Mesenteric fat pad (tissue), 1 donor: Measurements from ENCODE around the gene SEMA4D. TPM values are rescaled to one million over a fixed set of nuclear protein-coding genes. Genes with fewer than 3 reads are reported as not detected.

Experiments
- DNase-seq: peaks from one replicate; pipeline ENCODE4 v3.0.0-alpha.2; 2020; ENCODE audit warnings: low spot score
- total RNA-seq: library from RNA; stranded (reverse); fragmentation: NEBNext Ultra II Directional; extraction: Animal tissue kit (Norgen Biotek cat#: 25700); gene quantifications from one replicate; pipeline ENCODE4 v1.2.1, GENCODE V29; 2021
- donor health status: DM: yes; HTN: yes; CAD: no.

Gene SEMA4D
- total RNA-seq, 1 donor from 2014 or later, result 16.9 TPM

DNA sequence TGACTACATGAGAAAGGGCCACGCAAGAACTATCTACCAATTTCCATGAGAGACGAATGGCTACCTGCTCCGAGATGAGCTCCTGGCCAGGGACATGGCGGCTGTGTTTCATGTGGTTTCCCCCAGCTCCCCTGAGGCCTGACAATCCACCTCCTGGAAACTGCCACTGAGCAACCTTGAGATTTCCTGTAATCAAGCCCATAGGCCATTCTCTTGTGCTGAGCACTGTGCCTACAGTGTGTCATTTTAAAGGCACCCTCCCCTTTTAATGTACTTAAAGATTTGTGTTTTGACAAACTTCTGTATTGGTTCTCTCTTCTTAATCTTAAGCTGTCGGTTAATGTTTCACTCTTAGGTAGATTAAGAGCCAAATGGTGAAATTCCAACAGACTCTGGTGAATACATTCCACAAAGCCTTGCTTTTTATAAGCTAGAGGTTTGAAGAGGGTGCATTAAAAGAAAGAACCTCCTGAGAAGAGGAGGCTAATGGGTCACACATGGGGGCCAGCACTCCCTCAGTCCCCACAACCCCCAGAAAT, 107.3 kb downstream of the SEMA4D start:
- DNase-seq, result no peak

- no peak for DNase-seq
These were observed 107.8 kb downstream of the SEMA4D start for GRCh38 chr9:89390068-89390555.

GRCh38 chr9:89388868-89389177, 109.1 kb downstream of the SEMA4D start:
- DNase-seq, result no peak

GRCh38 chr9:89388084-89388867, 109.6 kb downstream of the SEMA4D start:
- no peak for DNase-seq

DNA sequence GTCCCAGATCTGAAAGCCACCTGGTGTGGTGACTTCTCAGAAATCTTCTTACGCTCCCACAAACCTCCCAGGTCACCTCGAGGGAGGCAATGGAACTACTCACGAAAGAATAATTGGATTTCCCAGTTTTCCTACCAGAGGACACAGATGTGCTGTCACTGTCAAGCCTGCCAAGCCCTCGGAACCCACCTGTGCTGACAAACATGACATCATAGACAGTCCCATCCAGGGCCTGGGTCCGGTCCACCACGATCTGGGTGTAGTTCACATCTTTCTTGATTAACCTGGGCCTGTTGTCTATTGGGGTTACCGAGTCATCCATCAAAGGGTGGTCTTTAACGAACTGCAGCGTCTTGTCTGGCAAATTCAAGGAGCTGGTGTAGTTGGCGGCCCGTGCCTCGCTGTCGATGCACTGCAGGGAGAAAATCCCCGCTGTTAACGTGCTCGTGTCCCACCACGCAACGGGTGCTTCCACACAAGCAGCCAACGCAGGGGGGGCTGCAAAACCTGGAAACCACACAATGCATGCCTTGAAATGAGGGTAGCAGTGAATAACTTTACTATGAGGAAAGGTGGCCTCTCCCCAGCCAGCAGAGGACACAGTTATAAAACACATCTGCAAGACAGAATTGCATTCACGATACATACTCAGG, 110.6 kb downstream of the SEMA4D start:
- no peak for DNase-seq

- no peak for DNase-seq
These were observed 111.1 kb downstream of the SEMA4D start for GRCh38 chr9:89386797-89387196.

GRCh38 chr9:89386206-89386605, 111.7 kb downstream of the SEMA4D start:
- no peak for DNase-seq

GRCh38 chr9:89384783-89385182, 113.1 kb downstream of the SEMA4D start:
- no peak for DNase-seq

DNA sequence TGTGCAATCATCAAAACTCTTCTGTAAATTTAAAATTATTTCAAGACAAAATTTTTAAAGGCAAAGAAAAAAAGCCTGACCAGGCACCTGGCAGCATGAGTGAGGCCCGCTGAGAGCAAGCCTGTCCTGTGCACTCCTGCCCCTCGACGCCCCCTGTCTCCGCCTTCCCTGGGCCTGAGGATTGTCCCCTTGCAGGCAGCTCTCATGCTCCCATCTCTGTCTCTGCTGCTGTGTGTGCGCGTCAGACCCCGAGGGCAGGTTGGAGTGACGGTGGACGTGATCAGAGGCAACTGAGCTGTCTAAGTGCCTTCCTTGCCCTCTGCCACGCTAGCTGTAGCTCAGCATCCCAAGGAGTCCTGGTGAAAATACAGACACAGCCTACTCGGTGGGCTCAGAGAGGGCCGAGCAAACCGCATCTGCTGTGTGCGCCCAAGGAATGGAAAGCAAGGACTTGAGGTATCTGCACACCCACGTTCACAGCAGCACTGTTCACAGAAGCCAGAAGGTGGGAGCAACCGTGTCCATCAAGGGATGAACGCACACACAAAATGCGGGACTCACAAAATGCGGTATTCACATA, 114.1 kb downstream of the SEMA4D start:
- no peak for DNase-seq

DNA sequence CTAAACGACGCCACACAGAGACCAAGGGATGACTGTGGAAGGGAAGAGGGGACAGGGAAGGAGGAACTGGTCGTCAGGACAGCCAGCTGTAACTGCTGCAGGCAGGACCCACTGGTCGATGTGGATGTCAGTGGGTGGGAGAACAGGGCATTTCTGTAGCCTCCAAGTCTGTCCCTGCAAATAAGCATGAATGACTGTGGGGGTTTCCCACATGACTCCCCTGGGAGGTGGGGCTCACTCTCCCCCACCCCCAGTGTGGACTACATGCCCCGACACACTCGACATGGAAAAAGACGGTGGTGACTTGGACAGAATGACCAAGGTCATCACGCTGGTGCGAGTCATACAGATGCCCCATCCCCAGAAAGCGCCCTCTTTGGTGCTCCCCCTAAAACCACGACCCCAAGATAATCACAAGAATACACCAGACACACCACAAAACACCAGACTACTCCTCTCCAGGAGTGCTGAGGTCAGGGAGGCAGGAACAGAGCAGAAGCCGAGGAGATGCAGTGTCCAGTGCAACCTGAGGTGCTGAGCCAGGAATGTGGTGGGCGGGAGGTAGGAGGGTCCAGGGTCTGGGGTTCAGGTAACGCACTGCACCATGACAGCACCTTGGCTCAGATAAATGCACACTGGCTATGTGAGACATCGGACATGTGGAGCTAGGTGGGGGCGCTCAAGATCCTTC, 114.7 kb downstream of the SEMA4D start:
- no peak for DNase-seq

DNA sequence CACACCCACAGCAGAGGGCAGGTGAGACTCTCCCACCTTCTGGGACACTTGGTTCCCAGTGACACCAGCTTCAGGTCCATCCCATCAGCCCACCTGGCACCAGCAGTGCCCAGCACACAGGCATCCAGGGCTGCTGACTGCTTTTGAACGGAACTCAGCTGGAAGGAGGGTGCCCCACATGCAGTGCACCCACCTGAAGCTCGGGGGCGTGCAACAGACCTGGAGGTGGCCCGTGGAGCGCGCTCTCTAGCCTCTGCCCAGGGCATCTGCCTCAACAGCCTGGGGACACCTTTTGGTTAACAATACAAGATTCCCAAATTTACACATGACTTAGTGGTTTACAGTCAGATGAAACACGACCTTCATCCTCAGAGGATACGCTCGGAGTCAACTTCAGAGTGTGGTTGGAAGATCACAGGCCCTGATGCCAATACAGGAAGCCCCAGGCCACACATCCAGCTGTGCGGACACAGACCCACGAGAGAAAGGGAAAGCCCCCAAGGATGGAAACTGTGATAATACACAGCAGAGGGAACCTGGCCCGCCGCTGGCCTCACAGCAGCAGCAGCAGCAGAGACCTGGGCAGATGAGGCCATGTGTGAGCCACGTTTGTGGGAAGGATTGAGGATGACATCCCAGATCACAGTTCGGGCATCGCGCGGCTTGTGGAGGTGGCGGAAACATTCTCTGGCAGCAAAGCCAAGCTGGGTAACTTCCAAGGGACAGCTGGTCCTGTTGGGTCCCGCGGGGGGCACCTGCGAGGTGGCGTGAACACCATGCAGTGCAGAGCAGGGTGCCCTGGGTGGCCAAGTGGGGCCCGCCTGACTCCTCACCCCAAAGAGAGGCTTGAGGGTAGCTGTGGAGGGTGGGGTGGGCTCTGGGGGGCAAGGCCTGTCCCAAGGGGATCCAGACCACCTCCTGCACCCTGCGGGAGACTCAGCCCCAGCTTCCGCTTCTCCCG, 115.6 kb downstream of the SEMA4D start:
- no peak for DNase-seq

DNA sequence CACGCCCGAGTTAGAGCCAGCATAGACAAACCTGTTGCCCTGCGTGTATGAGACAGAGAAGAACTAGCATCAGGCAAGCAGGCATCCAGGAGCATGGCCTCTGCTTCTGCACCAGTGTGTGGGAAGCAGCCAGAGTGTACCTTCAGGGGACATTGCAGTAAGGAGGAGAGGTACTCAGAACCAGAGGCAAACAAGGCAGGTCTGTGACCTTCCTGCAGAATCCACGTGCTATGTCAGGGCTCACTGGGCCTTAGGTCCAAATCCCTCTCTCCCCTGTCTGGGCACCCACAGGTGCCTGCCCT, 116.7 kb downstream of the SEMA4D start:
- no peak for DNase-seq

- no peak for DNase-seq
These were observed 117.2 kb downstream of the SEMA4D start for GRCh38 chr9:89380437-89381307.

DNA sequence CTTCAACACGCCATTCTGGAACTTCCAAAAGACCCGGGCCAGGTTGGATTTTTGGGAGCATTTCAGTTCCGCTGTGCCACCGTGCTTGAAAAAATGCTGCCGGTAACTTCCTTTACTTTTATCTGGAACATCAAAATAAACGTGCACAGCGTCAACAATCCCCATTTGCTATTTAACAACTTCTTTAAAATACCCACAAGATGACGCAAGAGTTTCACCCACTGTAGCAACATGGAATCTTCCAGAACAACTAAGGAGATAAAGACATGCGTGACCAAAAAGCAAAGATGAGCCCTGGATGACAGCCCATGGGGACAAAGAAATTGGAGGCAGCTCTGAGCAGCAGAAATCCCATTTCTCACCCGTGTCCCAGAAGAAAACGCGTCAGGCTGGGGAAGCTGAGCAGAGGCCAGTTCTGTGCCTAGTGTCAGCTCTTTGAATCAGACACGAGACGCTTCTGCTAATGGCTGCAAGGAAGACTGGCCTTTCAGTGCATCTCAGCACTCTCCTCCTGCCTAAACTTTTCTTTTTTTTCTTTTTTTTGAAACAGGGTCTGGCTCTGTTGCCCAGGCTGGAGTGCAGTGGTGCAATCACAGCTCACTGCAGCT, 118.3 kb downstream of the SEMA4D start:
- DNase-seq, result no peak

GRCh38 chr9:89379031-89379430, 118.9 kb downstream of the SEMA4D start:
- no peak for DNase-seq

DNA sequence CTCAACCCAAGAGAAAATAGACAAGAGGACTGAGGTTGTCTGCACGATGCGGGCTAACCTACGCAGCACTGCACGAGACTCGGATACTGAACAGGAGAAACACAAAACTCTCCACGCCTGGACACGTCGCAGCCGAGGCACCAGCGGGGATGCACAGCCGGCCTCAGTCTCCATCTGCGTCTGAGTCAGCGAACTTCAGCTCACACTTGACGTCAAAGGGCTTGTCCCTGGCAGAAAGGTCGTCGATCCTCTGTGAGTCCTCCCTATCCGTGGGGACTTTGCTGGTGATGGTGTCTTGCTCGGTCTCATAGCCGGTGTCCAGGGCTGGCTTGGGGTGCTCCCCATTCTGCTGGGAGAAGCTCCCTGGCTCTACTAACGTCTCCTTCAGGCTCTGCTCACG, 119.4 kb downstream of the SEMA4D start:
- no peak for DNase-seq

DNA sequence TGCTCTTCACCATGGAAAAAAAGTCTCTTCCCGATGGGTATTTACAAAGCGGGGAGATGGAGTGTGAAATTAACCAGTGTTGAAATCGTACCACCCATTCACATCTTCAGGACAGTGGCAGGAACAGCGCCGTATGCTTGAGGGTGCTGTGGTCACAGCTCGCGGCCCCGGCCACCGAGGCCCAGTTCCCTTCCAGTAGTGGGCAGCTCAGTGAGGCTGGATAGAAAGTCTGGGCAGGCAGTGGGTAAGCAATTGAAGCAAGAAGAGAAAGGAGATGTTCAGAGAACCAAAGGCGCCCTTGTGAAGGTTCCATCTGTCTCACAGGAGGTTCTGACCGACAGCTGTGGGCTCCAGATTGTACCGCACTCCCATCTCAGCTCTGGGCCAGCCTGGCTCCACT, 120.5 kb downstream of the SEMA4D start:
- no peak for DNase-seq

DNA sequence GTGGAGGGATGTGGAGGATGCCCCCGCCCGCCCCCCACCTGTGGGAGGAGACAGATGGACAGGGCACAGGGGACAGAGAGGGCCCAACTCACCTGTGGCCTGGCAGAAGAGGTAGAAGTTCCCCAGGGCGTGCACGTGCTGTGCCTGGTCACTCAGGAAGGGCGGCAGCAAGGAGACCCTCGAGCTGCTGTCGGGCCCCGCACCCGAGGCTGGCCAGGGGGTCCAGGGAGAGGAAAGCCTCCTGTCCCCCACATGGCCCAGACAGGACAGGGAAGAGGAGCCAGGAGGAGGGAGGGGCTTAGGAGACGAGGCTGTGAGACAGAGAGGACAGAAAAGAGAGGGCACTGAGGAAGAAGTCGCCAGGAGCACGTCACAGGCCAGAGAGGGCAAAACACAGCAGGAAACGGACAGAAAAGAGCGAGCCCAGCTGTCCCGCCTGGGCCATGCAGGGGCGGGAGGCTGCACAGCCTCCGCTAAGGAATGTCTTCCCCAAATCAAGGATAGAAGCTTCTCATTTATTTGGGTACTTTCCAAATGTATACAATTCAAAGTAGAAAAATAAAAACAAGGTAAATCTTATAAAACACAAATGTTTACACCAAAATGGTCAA, 121.1 kb downstream of the SEMA4D start:
- no peak for DNase-seq

DNA sequence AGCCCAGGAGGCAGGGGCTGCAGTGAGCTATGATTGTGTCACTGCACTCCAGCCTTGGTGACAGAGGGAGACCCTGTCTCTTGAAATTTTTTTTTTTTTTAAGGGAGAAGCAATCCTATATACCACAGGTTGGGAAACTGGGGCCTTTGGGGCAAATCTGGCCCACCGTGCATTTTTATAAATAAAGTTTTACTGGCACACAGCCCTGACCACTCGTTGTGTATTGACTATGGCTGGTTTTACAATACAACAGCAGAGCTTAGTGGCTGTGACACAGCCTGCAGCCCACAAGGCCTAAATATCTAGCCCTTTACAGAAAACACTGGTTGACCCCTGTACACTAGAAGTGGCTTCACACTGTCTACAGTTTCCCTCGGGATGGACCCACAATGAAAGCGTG, 121.6 kb downstream of the SEMA4D start:
- no peak for DNase-seq
